HEK293 (cell line): Measurements from ENCODE around the gene ELFN1.

Experiments used
- CTCF ChIA-PET: fragments of 350-600 bp; formaldehyde crosslinking; extraction: SDS; loops from one replicate; lab custom pipeline; 2021; ENCODE audit warnings: antibody characterized with exemption; lab: Yijun Ruan, JAX
- POLR2A ChIA-PET: fragments of 300-600 bp; formaldehyde crosslinking; extraction: SDS; loops from one replicate; lab custom pipeline; 2020; ENCODE audit warnings: antibody characterized with exemption, inconsistent platforms; lab: Yijun Ruan, JAX
- H3K27ac ChIP-seq: fragments of 200-500 bp; sonication (Bioruptor generic); 2 replicates; pipeline ENCODE4 v1.5.1; 2014; ENCODE audit warnings: low read depth, low read length, control low read depth, inconsistent platforms; ENCODE audit errors: extremely low read depth
- H3K36me3 ChIP-seq, 2 experiments: fragments of 200-500 bp in 1 of 2; sonication (Bioruptor generic) in 1 of 2; 1 replicate in 1 of 2; 2 replicates in 1 of 2; pipeline ENCODE4 v1.5.1; 2014 to 2017; ENCODE audit warnings: inconsistent platforms in 2 of 2, low read length in 2 of 2; ENCODE audit not compliant: control insufficient read depth in 2 of 2, insufficient read depth in 1 of 2
- H3K4me1 ChIP-seq: fragments of 200-500 bp; sonication (Bioruptor generic); 2 replicates; pipeline ENCODE4 v1.5.1; 2014; ENCODE audit warnings: mild to moderate bottlenecking, low read length, inconsistent platforms; ENCODE audit not compliant: control insufficient read depth, insufficient read depth
- H3K4me3 ChIP-seq: 2 replicates; pipeline ENCODE4 v1.5.1; 2011; ENCODE audit warnings: low read depth, mild to moderate bottlenecking, control low read depth, low read length, moderate library complexity
- H3K9me3 ChIP-seq: fragments of 200-500 bp; sonication (Bioruptor generic); 2 replicates; pipeline ENCODE4 v1.5.1; 2014; ENCODE audit warnings: low read depth, low read length, inconsistent platforms; ENCODE audit not compliant: control insufficient read depth, insufficient read depth
- OSR2 ChIP-seq: fragments of 450-650 bp; formaldehyde crosslinking; IDR thresholded peaks from 2 replicates; pipeline ENCODE4 v1.5.1; 2016; ENCODE audit warnings: missing biosample characterization, missing genetic modification characterization
- SP2 ChIP-seq: fragments of 450-650 bp; formaldehyde crosslinking; IDR thresholded peaks from 2 replicates; pipeline ENCODE4 v1.5.1; 2016; ENCODE audit warnings: missing biosample characterization, missing genetic modification characterization
- ZBTB21 ChIP-seq: fragments of 450-650 bp; formaldehyde crosslinking; IDR thresholded peaks from 2 replicates; pipeline ENCODE4 v1.5.1; 2017; ENCODE audit warnings: missing biosample characterization, missing genetic modification characterization
- ZFHX2 ChIP-seq: fragments of 450-650 bp; formaldehyde crosslinking; conservative IDR thresholded peaks from 2 replicates; pipeline ENCODE4 v1.5.1; 2016; ENCODE audit warnings: missing biosample characterization, missing genetic modification characterization
- ZIC2 ChIP-seq: fragments of 450-650 bp; formaldehyde crosslinking; IDR thresholded peaks from 2 replicates; pipeline ENCODE4 v1.5.1; 2016; ENCODE audit warnings: missing biosample characterization, missing genetic modification characterization
- ZNF140 ChIP-seq: fragments of 450-650 bp; formaldehyde crosslinking; IDR thresholded peaks from 2 replicates; pipeline ENCODE4 v1.5.1; 2016; ENCODE audit warnings: missing biosample characterization, missing genetic modification characterization
- ZNF175 ChIP-seq: fragments of 450-650 bp; formaldehyde crosslinking; IDR thresholded peaks from 2 replicates; pipeline ENCODE4 v1.5.1; 2016; ENCODE audit warnings: missing biosample characterization, missing genetic modification characterization
- ZNF184 ChIP-seq: fragments of 450-650 bp; IDR thresholded peaks from 2 replicates; pipeline ENCODE4 v1.5.1; 2018; ENCODE audit warnings: missing biosample characterization, mild to moderate bottlenecking, missing genetic modification characterization
- ZNF239 ChIP-seq: fragments of 450-650 bp; formaldehyde crosslinking; IDR thresholded peaks from 2 replicates; pipeline ENCODE4 v1.5.1; 2016; ENCODE audit warnings: missing biosample characterization, missing genetic modification characterization
- ZNF274 ChIP-seq, 2 experiments: fragments of 200-500 bp in 1 of 2; fragments of 450-650 bp in 1 of 2; sonication (Bioruptor generic) in 1 of 2; formaldehyde crosslinking in 1 of 2; IDR thresholded peaks; 2 replicates each; pipeline versions ENCODE4 v1.5.1 to v1.6.1; 2014 to 2016; ENCODE audit warnings: borderline replicate concordance in 1 of 2, inconsistent platforms in 1 of 2, low read length in 1 of 2, missing biosample characterization in 1 of 2, missing genetic modification characterization in 1 of 2
- ZNF324 ChIP-seq: fragments of 450-650 bp; formaldehyde crosslinking; IDR thresholded peaks from 2 replicates; pipeline ENCODE4 v1.5.1; 2016; ENCODE audit warnings: missing biosample characterization, missing genetic modification characterization
- ZNF610 ChIP-seq: fragments of 450-650 bp; formaldehyde crosslinking; IDR thresholded peaks from 2 replicates; pipeline ENCODE4 v1.5.1; 2016; ENCODE audit warnings: missing biosample characterization, missing genetic modification characterization, borderline replicate concordance
- ZNF660 ChIP-seq: fragments of 450-650 bp; IDR thresholded peaks from 2 replicates; pipeline ENCODE4 v1.5.1; 2018; ENCODE audit warnings: missing biosample characterization, mild to moderate bottlenecking, missing genetic modification characterization
- ZNF701 ChIP-seq: fragments of 450-650 bp; formaldehyde crosslinking; IDR thresholded peaks from 2 replicates; pipeline ENCODE4 v1.5.1; 2016; ENCODE audit warnings: missing biosample characterization, missing genetic modification characterization
- ZNF777 ChIP-seq: fragments of 450-650 bp; formaldehyde crosslinking; IDR thresholded peaks from 2 replicates; pipeline ENCODE4 v1.5.1; 2017; ENCODE audit warnings: missing biosample characterization, missing genetic modification characterization, borderline replicate concordance
- TF ChIP-seq, protein P1 (sequence below): fragments of 450-650 bp; formaldehyde crosslinking; IDR thresholded peaks from 2 replicates; pipeline ENCODE4 v1.5.1; 2017; ENCODE audit warnings: missing biosample characterization, missing genetic modification characterization
- TF ChIP-seq, protein P2 (sequence below): fragments of 450-650 bp; formaldehyde crosslinking; IDR thresholded peaks from 2 replicates; pipeline ENCODE4 v1.5.1; 2016; ENCODE audit warnings: missing biosample characterization, missing genetic modification characterization
- TF ChIP-seq, protein P3 (sequence below): fragments of 450-650 bp; formaldehyde crosslinking; IDR thresholded peaks from 2 replicates; pipeline ENCODE4 v1.5.1; 2017; ENCODE audit warnings: missing biosample characterization, missing genetic modification characterization
- TF ChIP-seq, protein P4 (sequence below): fragments of 450-650 bp; formaldehyde crosslinking; IDR thresholded peaks from 2 replicates; pipeline ENCODE4 v1.5.1; 2016; ENCODE audit warnings: missing biosample characterization, missing genetic modification characterization
- TF ChIP-seq, protein P5 (sequence below): fragments of 450-650 bp; formaldehyde crosslinking; IDR thresholded peaks from 2 replicates; pipeline ENCODE4 v1.5.1; 2016; ENCODE audit warnings: missing biosample characterization, missing genetic modification characterization
- TF ChIP-seq, protein P6 (sequence below): fragments of 450-650 bp; formaldehyde crosslinking; IDR thresholded peaks from 2 replicates; pipeline ENCODE4 v1.5.1; 2016; ENCODE audit warnings: missing biosample characterization, missing genetic modification characterization

The ELFN1 gene

DNA sequence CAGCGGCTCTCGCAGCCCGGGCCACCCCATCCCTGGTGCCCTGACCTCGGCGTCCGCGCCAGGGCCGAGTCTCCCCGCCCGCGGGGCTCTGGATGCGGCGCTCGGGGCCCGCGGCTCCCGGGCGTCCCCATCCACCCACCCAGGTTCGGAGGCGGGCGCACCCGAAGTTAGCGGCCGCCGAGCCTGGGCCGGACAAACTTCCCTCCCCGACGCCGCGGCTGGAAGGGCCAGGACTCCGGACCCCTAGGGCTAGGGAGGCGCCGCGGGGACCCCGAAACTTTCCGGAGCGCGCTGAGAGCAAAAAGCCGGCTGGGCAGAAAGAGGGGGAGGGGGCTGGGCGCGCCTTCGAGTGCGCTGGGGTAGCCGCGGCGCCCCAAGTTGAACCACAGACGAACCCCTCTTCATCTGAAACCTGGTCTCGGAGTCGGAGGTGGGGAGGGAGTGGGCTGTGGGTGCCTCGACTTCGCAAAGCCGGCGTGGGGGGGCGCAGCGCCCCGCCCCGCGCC lies 3.7 kb upstream of the ELFN1 start:
- TF ChIP-seq ZNF777 (tag by site-specific recombination) (peak; percentile 87), ZIC2 (tag by site-specific recombination) (peak; percentile 33; the same call in 1 of the 2 replicates), ZFHX2 (tag by site-specific recombination) (peak; percentile 17; the same call in 1 of the 2 replicates), ZNF610 (tag by site-specific recombination) (no peak)
- TF ChIP-seq, protein P1, sequence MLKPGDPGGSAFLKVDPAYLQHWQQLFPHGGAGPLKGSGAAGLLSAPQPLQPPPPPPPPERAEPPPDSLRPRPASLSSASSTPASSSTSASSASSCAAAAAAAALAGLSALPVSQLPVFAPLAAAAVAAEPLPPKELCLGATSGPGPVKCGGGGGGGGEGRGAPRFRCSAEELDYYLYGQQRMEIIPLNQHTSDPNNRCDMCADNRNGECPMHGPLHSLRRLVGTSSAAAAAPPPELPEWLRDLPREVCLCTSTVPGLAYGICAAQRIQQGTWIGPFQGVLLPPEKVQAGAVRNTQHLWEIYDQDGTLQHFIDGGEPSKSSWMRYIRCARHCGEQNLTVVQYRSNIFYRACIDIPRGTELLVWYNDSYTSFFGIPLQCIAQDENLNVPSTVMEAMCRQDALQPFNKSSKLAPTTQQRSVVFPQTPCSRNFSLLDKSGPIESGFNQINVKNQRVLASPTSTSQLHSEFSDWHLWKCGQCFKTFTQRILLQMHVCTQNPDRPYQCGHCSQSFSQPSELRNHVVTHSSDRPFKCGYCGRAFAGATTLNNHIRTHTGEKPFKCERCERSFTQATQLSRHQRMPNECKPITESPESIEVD (tag by site-specific recombination), result no peak
- TF ChIP-seq, protein P2, sequence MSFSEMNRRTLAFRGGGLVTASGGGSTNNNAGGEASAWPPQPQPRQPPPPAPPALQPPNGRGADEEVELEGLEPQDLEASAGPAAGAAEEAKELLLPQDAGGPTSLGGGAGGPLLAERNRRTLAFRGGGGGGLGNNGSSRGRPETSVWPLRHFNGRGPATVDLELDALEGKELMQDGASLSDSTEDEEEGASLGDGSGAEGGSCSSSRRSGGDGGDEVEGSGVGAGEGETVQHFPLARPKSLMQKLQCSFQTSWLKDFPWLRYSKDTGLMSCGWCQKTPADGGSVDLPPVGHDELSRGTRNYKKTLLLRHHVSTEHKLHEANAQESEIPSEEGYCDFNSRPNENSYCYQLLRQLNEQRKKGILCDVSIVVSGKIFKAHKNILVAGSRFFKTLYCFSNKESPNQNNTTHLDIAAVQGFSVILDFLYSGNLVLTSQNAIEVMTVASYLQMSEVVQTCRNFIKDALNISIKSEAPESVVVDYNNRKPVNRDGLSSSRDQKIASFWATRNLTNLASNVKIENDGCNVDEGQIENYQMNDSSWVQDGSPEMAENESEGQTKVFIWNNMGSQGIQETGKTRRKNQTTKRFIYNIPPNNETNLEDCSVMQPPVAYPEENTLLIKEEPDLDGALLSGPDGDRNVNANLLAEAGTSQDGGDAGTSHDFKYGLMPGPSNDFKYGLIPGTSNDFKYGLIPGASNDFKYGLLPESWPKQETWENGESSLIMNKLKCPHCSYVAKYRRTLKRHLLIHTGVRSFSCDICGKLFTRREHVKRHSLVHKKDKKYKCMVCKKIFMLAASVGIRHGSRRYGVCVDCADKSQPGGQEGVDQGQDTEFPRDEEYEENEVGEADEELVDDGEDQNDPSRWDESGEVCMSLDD (tag by site-specific recombination), result peak; percentile 74
- ChIA-PET CTCF (interaction anchor here (0.6 kb wide), 1 partner anchor 87 kb away, joined by 3 read pairs; no protein-coding TSS in a partner anchor), POLR2A (no interaction called here)
- Histone ChIP-seq H3K9me3 (no peaks in the 10 kb centered on the region), H3K36me3 (no peaks in the 10 kb centered on the region), H3K4me1 (0 out of 2 replicates have a peak, but pooled peaks cover 3% of the 10 kb centered on the region), H3K27ac (no peak overlapping the region), H3K4me3 (peak overlapping the region; percentile 29)

DNA sequence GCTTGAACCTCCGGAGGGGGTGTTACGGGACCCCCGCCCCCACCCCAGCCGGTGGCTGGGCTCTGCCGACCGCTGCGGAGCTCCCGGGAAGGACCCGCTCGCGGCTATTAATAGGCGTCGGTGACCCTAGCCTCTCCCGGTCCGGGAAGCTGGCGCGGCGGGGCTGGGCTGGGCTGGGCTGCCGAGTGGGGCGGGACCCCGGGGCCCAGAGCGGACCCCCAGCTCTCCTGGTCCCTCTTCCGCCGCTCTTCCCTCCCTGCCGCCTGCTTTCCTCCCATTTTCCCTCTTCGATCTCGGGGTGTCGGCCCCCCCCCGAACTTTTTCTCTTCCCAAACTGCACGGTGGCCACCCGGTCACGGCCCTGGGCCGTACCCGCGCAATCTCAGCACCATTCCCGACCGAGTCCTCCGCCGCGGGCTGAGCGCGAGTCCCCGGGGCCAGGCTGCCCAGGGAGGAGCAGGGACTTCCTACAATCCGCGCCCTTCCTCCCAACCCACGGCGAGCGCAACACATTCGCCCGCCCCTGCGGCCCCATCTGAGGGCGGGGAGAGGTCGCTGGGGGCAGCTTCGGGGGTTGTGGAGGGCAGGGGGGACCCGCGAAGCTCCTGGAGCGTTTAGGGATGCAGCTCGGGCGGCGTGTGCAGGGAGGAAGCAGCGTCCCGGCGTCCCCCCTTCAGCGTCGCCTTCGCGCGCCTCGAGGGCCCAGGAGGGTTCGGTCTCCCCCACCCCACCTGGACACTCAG lies 3.1 kb upstream of the ELFN1 start:
- CTCF ChIA-PET, result interaction anchor here (0.6 to 0.8 kb wide), 2 partner anchors 43 to 86 kb away, joined by 3 read pairs; no protein-coding TSS in a partner anchor
- Histone ChIP-seq H3K9me3 (no peaks in the 10 kb centered on the region), H3K4me1 (0 out of 2 replicates have a peak, but pooled peaks cover 3% of the 10 kb centered on the region), H3K4me3 (peak overlapping the region; percentile 29), H3K36me3 (no peaks in the 10 kb centered on the region), H3K27ac (no peak overlapping the region)
- POLR2A ChIA-PET, result no interaction called here
- TF ChIP-seq ZNF701, result no peak
- peak; percentile 68 for TF ChIP-seq SP2 (tag by site-specific recombination)
- no peak for TF ChIP-seq OSR2 (tag by site-specific recombination)
- no peak for TF ChIP-seq ZBTB21 (tag by site-specific recombination)
- TF ChIP-seq ZNF274 (IDR thresholded peaks at IDR 0.05; ENCODE audit: low read length), result no peak
- no peak for TF ChIP-seq ZNF274 (tag by site-specific recombination; IDR thresholded peaks at IDR 0.05; ENCODE audit: borderline replicate concordance)
- no peak for TF ChIP-seq ZNF140 (tag by site-specific recombination)
- no peak for TF ChIP-seq ZNF324
- TF ChIP-seq ZNF610 (tag by site-specific recombination), result no peak
- no peak for TF ChIP-seq ZNF660
- no peak for TF ChIP-seq ZNF184 (tag by site-specific recombination)
- TF ChIP-seq, protein P3, sequence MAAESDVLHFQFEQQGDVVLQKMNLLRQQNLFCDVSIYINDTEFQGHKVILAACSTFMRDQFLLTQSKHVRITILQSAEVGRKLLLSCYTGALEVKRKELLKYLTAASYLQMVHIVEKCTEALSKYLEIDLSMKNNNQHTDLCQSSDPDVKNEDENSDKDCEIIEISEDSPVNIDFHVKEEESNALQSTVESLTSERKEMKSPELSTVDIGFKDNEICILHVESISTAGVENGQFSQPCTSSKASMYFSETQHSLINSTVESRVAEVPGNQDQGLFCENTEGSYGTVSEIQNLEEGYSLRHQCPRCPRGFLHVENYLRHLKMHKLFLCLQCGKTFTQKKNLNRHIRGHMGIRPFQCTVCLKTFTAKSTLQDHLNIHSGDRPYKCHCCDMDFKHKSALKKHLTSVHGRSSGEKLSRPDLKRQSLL (tag by site-specific recombination), result no peak
- TF ChIP-seq, protein P4, sequence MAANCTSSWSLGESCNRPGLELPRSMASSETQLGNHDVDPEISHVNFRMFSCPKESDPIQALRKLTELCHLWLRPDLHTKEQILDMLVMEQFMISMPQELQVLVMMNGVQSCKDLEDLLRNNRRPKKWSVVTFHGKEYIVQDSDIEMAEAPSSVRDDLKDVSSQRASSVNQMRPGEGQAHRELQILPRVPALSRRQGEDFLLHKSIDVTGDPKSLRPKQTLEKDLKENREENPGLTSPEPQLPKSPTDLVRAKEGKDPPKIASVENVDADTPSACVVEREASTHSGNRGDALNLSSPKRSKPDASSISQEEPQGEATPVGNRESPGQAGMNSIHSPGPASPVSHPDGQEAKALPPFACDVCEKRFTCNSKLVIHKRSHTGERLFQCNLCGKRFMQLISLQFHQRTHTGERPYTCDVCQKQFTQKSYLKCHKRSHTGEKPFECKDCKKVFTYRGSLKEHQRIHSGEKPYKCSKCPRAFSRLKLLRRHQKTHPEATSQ (tag by site-specific recombination), result no peak
- no peak for TF ChIP-seq ZNF239 (tag by site-specific recombination)
- TF ChIP-seq, protein P5, sequence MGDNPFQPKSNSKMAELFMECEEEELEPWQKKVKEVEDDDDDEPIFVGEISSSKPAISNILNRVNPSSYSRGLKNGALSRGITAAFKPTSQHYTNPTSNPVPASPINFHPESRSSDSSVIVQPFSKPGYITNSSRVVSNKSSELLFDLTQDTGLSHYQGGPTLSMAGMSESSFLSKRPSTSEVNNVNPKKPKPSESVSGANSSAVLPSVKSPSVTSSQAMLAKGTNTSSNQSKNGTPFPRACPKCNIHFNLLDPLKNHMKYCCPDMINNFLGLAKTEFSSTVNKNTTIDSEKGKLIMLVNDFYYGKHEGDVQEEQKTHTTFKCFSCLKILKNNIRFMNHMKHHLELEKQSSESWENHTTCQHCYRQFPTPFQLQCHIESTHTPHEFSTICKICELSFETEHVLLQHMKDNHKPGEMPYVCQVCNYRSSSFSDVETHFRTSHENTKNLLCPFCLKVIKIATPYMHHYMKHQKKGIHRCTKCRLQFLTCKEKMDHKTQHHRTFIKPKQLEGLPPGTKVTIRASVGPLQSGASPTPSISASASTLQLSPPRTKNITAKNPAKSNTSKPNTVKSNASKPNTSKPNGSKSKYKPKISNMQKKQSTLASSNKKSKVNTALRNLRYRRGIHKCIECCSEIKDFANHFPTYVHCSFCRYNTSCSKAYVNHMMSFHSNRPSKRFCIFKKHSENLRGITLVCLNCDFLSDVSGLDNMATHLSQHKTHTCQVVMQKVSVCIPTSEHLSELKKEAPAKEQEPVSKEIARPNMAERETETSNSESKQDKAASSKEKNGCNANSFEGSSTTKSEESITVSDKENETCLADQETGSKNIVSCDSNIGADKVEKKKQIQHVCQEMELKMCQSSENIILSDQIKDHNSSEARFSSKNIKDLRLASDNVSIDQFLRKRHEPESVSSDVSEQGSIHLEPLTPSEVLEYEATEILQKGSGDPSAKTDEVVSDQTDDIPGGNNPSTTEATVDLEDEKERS, result no peak
- TF ChIP-seq, protein P6, sequence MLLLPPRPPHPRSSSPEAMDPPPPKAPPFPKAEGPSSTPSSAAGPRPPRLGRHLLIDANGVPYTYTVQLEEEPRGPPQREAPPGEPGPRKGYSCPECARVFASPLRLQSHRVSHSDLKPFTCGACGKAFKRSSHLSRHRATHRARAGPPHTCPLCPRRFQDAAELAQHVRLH (tag by site-specific recombination), result no peak
- TF ChIP-seq ZNF175 (tag by site-specific recombination), result no peak
